HCT116 (cell line): ENCODE results near the gene COL12A1.

Experiments
- CTCF ChIP-seq, 3 experiments: fragments of 200-600 bp in 1 of 3; sonication (generic) in 1 of 3; IDR thresholded peaks in 2 of 3; conservative IDR thresholded peaks in 1 of 3; 2 replicates each; pipeline ENCODE4 v1.5.1; 2012 to 2017; ENCODE audit warnings: low read depth in 2 of 3, low read length in 2 of 3, antibody characterized with exemption in 1 of 3, borderline replicate concordance in 1 of 3, control low read depth in 1 of 3, mild to moderate bottlenecking in 1 of 3, mixed read lengths in 1 of 3, mixed run types in 1 of 3, moderate library complexity in 1 of 3; ENCODE audit not compliant: insufficient read depth in 1 of 3
- POLR2A ChIP-seq: IDR thresholded peaks from 2 replicates; pipeline ENCODE4 v1.7.0; 2011; ENCODE audit warnings: borderline replicate concordance; ENCODE audit not compliant: insufficient read depth, insufficient read length; ENCODE audit errors: extremely low read depth
- POLR2AphosphoS5 ChIP-seq: IDR thresholded peaks from 2 replicates; pipeline ENCODE4 v1.6.1; 2011; ENCODE audit warnings: mild to moderate bottlenecking, low read depth, low read length, moderate library complexity
- RAD21 ChIP-seq: IDR thresholded peaks from 2 replicates; pipeline ENCODE4 v1.6.1; 2012; ENCODE audit warnings: low read depth, mild to moderate bottlenecking
- TCF7L2 ChIP-seq: IDR thresholded peaks from 2 replicates; pipeline ENCODE4 v1.7.0; 2011; ENCODE audit warnings: borderline replicate concordance, inconsistent platforms; ENCODE audit not compliant: insufficient read depth, insufficient read length; ENCODE audit errors: extremely low read depth
- ZFX ChIP-seq: fragments of 450-650 bp; IDR thresholded peaks from 2 replicates; pipeline ENCODE4 v1.6.1; 2017
- TF ChIP-seq, protein P1 (sequence below): IDR thresholded peaks from 2 replicates; pipeline ENCODE4 v1.6.1; 2012

DNA sequence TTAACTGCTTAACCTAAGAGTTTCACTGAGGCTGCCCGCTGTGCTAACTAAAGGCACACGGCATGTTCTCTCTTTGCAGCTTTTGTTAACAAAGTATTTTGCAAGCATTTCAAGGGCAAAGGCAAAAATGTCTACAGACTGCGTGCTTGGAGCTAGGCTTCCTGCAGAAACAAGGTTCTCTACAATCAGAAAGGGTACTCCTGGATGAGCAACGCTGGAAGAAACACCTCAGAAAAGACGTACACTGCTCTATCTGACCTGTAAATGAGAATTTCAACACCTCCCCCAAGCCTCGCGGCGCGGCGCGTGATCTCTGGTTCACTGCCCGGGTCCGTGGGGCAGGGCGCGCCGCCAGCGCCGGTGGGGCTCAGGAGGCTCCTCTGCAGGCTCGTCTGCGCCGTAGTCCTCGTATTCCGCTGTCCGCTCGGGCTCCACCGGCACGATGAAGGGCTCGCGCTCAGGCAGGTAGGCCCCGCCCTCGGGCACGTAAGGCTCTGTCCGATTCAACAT is 120.9 kb downstream of the COL12A1 start:
- TF ChIP-seq CTCF (IDR thresholded peaks at IDR 0.05 in 2 of 3, conservative IDR thresholded peaks at IDR 0.05 in 1 of 3; ENCODE audit: borderline replicate concordance in 1 of 3, insufficient read depth in 1 of 3, low read depth in 2 of 3, low read length in 2 of 3) (no peak), RAD21 (no peak), TCF7L2 (no peak), POLR2A (no peak), POLR2AphosphoS5 (no peak), ZFX (no peak)
- TF ChIP-seq, protein P1, sequence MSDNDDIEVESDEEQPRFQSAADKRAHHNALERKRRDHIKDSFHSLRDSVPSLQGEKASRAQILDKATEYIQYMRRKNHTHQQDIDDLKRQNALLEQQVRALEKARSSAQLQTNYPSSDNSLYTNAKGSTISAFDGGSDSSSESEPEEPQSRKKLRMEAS = no peak
